ENCODE results near the gene GDF7.

The GDF7 gene

DNA sequence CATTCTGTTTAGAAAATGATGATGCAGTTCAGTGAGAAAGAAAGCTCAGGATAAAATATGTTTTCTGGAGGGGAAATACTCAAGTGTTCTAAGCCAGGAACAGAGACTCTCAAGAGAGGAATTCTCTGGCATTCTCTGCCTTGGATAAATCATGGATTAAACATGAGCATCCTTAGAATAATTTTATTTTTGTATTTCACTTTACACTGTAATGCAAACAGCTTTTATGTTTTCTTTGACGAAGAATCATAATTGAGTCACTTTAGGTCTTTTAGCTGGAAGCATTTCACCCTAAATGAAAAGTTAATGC lies 11.1 kb downstream of the GDF7 start:
- ATAC-seq (ENCODE audit: low read depth) (no peak), DNase-seq (ENCODE audit: low spot score) (no peak)
- TF ChIP-seq, protein P1, sequence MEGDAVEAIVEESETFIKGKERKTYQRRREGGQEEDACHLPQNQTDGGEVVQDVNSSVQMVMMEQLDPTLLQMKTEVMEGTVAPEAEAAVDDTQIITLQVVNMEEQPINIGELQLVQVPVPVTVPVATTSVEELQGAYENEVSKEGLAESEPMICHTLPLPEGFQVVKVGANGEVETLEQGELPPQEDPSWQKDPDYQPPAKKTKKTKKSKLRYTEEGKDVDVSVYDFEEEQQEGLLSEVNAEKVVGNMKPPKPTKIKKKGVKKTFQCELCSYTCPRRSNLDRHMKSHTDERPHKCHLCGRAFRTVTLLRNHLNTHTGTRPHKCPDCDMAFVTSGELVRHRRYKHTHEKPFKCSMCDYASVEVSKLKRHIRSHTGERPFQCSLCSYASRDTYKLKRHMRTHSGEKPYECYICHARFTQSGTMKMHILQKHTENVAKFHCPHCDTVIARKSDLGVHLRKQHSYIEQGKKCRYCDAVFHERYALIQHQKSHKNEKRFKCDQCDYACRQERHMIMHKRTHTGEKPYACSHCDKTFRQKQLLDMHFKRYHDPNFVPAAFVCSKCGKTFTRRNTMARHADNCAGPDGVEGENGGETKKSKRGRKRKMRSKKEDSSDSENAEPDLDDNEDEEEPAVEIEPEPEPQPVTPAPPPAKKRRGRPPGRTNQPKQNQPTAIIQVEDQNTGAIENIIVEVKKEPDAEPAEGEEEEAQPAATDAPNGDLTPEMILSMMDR (IDR thresholded peaks at IDR 0.05; ENCODE audit: poor library complexity, severe bottlenecking), result no peak
- Histone ChIP-seq H3K27me3 (ENCODE audit: insufficient read depth, poor library complexity, severe bottlenecking) (peaks cover 3% of the 10 kb centered on the region), H3K36me3 (ENCODE audit: low read depth) (no peaks in the 10 kb centered on the region), H3K4me1 (ENCODE audit: insufficient read depth, poor library complexity, severe bottlenecking) (no peaks in the 10 kb centered on the region), H3K4me3 (ENCODE audit: severe bottlenecking) (no peak overlapping the region), H3K27ac (ENCODE audit: poor library complexity, severe bottlenecking) (no peak overlapping the region), H3K9me3 (ENCODE audit: severe bottlenecking) (no peaks in the 10 kb centered on the region)

DNA sequence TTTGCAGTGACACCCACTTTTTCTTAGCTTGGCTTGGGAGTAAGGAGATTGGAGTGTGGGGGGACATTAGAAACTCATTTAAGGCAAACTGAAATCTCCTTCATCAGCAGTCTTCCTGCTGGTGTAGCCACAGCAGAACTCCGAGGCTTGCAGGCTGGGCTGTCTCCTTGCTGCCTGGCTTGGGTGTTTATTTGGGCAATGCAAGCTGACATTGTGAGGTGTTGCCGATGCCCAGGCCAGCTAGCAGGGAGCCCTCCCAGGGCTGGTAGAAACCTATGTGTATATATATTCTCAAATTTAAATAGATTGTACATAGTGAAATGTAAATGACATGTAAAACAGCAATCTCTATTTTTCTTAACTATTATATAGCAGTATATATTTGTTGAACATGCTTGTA lies 11.8 kb downstream of the GDF7 start:
- no peak overlapping the region for H3K4me3 ChIP-seq (ENCODE audit: severe bottlenecking)
- DNase-seq (ENCODE audit: low spot score), result no peak
- no peaks in the 10 kb centered on the region for H3K36me3 ChIP-seq (ENCODE audit: low read depth)
- H3K4me1 ChIP-seq (ENCODE audit: insufficient read depth, poor library complexity, severe bottlenecking), result no peaks in the 10 kb centered on the region
- no peaks in the 10 kb centered on the region for H3K27me3 ChIP-seq (ENCODE audit: insufficient read depth, poor library complexity, severe bottlenecking)
- ATAC-seq (ENCODE audit: low read depth), result no peak
- TF ChIP-seq, protein P1 (IDR thresholded peaks at IDR 0.05; ENCODE audit: poor library complexity, severe bottlenecking), result no peak
- H3K27ac ChIP-seq (ENCODE audit: poor library complexity, severe bottlenecking), result no peak overlapping the region
- H3K9me3 ChIP-seq (ENCODE audit: severe bottlenecking), result no peaks in the 10 kb centered on the region

DNA sequence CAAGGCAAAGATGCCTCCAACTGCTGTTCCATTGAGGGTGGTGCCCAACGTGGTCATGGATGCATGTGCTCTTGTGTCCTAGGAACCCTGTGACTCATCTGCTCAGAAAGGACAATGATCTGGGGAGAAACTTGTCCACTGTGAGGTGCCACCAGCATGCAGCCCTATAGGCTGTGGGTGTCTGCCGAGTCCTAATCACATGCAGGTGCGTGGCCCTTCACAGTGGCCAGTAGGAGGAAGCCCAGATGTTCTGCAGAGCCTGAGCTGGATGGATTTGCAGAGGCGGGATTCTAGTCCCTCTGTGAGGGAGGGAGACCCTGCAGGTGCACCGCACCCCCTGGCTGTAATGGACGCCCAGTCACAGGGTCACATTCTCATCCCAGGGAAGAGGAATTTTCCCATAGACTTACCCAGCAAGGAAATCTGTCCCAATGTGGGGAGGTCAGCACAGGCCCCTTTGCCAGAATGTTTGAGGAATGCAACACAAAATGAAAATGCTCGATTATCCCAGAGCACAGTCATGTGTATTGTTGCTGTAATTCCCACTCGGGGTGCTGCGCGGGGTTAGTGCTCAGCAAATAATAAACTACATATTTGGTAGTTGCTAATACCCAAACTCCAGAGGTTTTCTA lies 13.9 kb downstream of the GDF7 start:
- H3K27ac ChIP-seq (ENCODE audit: poor library complexity, severe bottlenecking), result no peak overlapping the region
- no peak overlapping the region for H3K4me3 ChIP-seq (ENCODE audit: severe bottlenecking)
- H3K4me1 ChIP-seq (ENCODE audit: insufficient read depth, poor library complexity, severe bottlenecking), result no peaks in the 10 kb centered on the region
- H3K27me3 ChIP-seq (ENCODE audit: insufficient read depth, poor library complexity, severe bottlenecking), result no peaks in the 10 kb centered on the region
- DNase-seq (ENCODE audit: low spot score), result no peak
- peaks cover 8% of the 10 kb centered on the region; the same call in 1 of the 2 replicates for H3K36me3 ChIP-seq (ENCODE audit: low read depth)
- ATAC-seq (ENCODE audit: low read depth), result no peak
- TF ChIP-seq, protein P1 (IDR thresholded peaks at IDR 0.05; ENCODE audit: poor library complexity, severe bottlenecking), result no peak
- H3K9me3 ChIP-seq (ENCODE audit: severe bottlenecking), result no peaks in the 10 kb centered on the region

DNA sequence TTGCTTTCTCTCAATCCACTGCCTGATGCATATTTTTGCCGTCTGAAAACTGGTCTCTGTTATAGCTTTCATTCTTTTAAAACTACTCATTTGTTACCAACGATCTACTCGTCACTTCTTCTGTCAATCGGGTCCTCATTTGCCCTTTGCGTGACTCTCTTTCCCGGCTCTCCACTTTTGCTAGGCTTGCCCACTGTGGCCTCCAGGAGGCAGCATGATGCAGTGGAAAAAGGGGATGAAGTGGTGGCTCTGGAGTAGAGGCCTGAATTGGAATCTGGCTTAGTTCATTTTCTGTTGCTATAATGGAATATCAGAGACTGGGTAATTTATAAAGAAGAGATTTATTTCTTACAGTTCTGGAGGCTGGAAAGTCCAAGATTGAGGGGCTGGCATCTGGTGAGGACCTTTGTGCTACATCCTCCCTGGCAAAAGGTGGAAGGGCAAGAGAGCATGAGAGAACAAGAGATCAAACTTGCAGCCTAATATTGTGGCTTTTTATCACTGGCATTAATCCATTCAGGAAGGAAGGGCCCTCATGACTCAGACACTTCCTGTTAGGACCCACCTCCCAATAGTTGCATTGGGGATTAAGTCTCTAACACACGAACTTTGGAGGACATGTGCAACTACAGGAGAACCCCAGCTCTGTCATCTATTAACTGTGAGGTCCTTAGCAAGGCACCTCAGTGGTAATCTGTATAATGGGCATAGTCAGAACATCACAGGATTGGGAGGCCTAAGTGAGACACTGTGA lies 15.4 kb downstream of the GDF7 start:
- Histone ChIP-seq H3K4me3 (ENCODE audit: severe bottlenecking) (no peak overlapping the region), H3K4me1 (ENCODE audit: insufficient read depth, poor library complexity, severe bottlenecking) (no peaks in the 10 kb centered on the region), H3K27ac (ENCODE audit: poor library complexity, severe bottlenecking) (no peak overlapping the region), H3K9me3 (ENCODE audit: severe bottlenecking) (no peaks in the 10 kb centered on the region), H3K36me3 (ENCODE audit: low read depth) (peaks cover 10% of the 10 kb centered on the region; the same call in 1 of the 2 replicates), H3K27me3 (ENCODE audit: insufficient read depth, poor library complexity, severe bottlenecking) (no peaks in the 10 kb centered on the region)
- no peak for ATAC-seq (ENCODE audit: low read depth)
- DNase-seq (ENCODE audit: low spot score), result no peak
- TF ChIP-seq, protein P1 (IDR thresholded peaks at IDR 0.05; ENCODE audit: poor library complexity, severe bottlenecking), result peak; percentile 9

DNA sequence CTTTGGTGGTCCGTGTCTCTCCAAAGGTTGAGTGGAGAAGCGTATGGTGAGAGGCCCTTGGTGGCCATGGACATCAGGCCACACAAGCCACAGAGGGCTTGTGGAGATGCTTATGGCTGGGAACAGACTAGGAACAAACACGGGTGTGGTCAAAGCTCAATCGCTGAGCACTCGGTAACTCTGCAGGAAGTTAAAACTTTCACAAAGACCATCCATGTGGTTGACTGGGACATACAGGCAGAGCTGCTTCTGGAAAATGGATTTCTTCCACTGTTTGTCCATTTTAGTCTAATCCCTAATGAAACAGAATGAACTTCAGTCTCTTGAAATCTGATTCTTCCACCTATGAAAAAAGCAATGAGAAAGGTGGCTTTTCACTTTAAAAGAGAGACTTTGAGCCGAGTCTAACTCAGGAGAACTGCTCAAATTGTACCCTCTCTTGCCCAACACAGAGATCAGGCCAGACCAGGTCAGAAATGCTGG lies 17.7 kb downstream of the GDF7 start:
- peaks cover 10% of the 10 kb centered on the region; the same call in 1 of the 2 replicates for H3K36me3 ChIP-seq (ENCODE audit: low read depth)
- no peak for ATAC-seq (ENCODE audit: low read depth)
- DNase-seq (ENCODE audit: low spot score), result no peak
- H3K9me3 ChIP-seq (ENCODE audit: severe bottlenecking), result no peaks in the 10 kb centered on the region
- TF ChIP-seq, protein P1 (IDR thresholded peaks at IDR 0.05; ENCODE audit: poor library complexity, severe bottlenecking), result no peak
- H3K4me3 ChIP-seq (ENCODE audit: severe bottlenecking), result no peak overlapping the region
- H3K4me1 ChIP-seq (ENCODE audit: insufficient read depth, poor library complexity, severe bottlenecking), result no peaks in the 10 kb centered on the region
- H3K27ac ChIP-seq (ENCODE audit: poor library complexity, severe bottlenecking), result no peak overlapping the region
- H3K27me3 ChIP-seq (ENCODE audit: insufficient read depth, poor library complexity, severe bottlenecking), result no peaks in the 10 kb centered on the region

Measured in RWPE2 (cell line).